Testis (tissue), 3 donors: Measurements from ENCODE around the gene TMEM219. TPM values are rescaled to one million over a fixed set of nuclear protein-coding genes. Genes with fewer than 3 reads are reported as not detected.

Experiments used
- DNase-seq: peaks from one replicate; pipeline ENCODE4 v3.0.0-alpha.2; 2019
- H3K27ac ChIP-seq, 2 donors: fragments of 200-600 bp; sonication (generic); one replicate each; pipeline ENCODE4 v1.5.1; 2019
- H3K27me3 ChIP-seq: fragments of 200-600 bp; sonication (generic); one replicate; pipeline ENCODE4 v1.5.1; 2019
- H3K36me3 ChIP-seq: fragments of 200-600 bp; sonication (generic); one replicate; pipeline ENCODE4 v1.5.1; 2017; ENCODE audit warnings: low read depth; ENCODE audit errors: missing control alignments
- H3K4me1 ChIP-seq: fragments of 200-600 bp; sonication (generic); one replicate; pipeline ENCODE4 v1.5.1; 2019
- H3K4me3 ChIP-seq, 2 donors: fragments of 200-600 bp; sonication (generic); one replicate each; pipeline ENCODE4 v1.5.1; 2017 to 2019
- H3K9me3 ChIP-seq: fragments of 200-600 bp; sonication (generic); one replicate; pipeline ENCODE4 v1.5.1; 2017
- CTCF ChIP-seq, 3 experiments: fragments of 450-650 bp in 2 of 3; fragments of 200-600 bp in 1 of 3; sonication (generic) in 1 of 3; IDR thresholded peaks; one replicate each; pipeline ENCODE4 v1.5.1; 2016 to 2019; ENCODE audit warnings: antibody characterized with exemption in 3 of 3, mild to moderate bottlenecking in 2 of 3, moderate library complexity in 1 of 3
- POLR2A ChIP-seq: fragments of 450-650 bp; IDR thresholded peaks from one replicate; pipeline ENCODE4 v1.6.1; 2017; ENCODE audit warnings: antibody characterized with exemption, mild to moderate bottlenecking, moderate library complexity
- WGBS, 2 donors: methylation state at CpG; one replicate each; pipeline ENCODE4 v1.1.5; 2018; 5-methylcytosine and 5-hydroxymethylcytosine counted together
- intact Hi-C: fragments of 100-400 bp; cut with DNase I; formaldehyde crosslinking; loops from one replicate; pipeline ENCODE4 v1.15.1; 2023; ENCODE audit warnings: low total_unique reads
- polyA plus RNA-seq: library from polyadenylated mRNA; stranded (reverse); fragments of 350-450 nt; fragmentation: Illumina TruSeq; extraction: RNeasy Lipid Tissue Mini Kit (QIAGEN cat#74804); gene quantifications from one replicate; pipeline ENCODE4 v1.2.3, GENCODE V29; 2014; ENCODE audit warnings: low read depth, low replicate concordance; ENCODE audit not compliant: insufficient read depth
- total RNA-seq, 2 donors: library from RNA; depleted of rRNA; stranded (reverse); fragments of >200 nt; gene quantifications; one replicate each; pipeline ENCODE4 v1.2.3, GENCODE V29; 2016

TMEM219 gene
- total and polyA plus RNA-seq, 3 donors from 2014 or later = 160 to 280 (median 203) TPM

GRCh38 chr16:29972500-29972899, 10.6 kb downstream of the TMEM219 start:
- intact Hi-C loops = no loop called here
- H3K36me3 ChIP-seq = no peaks in the 10 kb centered on the region
- H3K9me3 ChIP-seq = no peaks in the 10 kb centered on the region
- no peak overlapping the region for H3K27ac ChIP-seq
- no peaks in the 10 kb centered on the region for H3K27me3 ChIP-seq
- peaks cover 24% of the 10 kb centered on the region for H3K4me1 ChIP-seq
- H3K4me3 ChIP-seq = no peak overlapping the region
- no peak for TF ChIP-seq POLR2A
- TF ChIP-seq CTCF (IDR thresholded peaks at IDR 0.05) = no peak
- 83 to 100% methylated on average over 1 of the region's 1 CpG for WGBS, 2 donors
- DNase-seq = no peak

- H3K27ac ChIP-seq = peak overlapping the region in 1 of 2 donors; percentile 95
- no peak for TF ChIP-seq CTCF (IDR thresholded peaks at IDR 0.05)
- TF ChIP-seq POLR2A = no peak
- H3K9me3 ChIP-seq = no peaks in the 10 kb centered on the region
- DNase-seq = no peak
- H3K27me3 ChIP-seq = no peaks in the 10 kb centered on the region
- intact Hi-C loops = no loop called here
- no peaks in the 10 kb centered on the region for H3K36me3 ChIP-seq
- H3K4me1 ChIP-seq = peaks cover 24% of the 10 kb centered on the region
- WGBS, 2 donors = 35 to 57% methylated on average over 6 of the region's 6 CpGs
- peak overlapping the region; percentile 90 to 96 for H3K4me3 ChIP-seq
These were observed 11.1 kb downstream of the TMEM219 start for GRCh38 chr16:29972992-29973383.

GRCh38 chr16:29973384-29974246, 11.7 kb downstream of the TMEM219 start, which contains the start of gene TAOK2:
Gene TAOK2 (plus strand): TSS chr16:29973868. CDS start chr16:29977773, 3,905 bp downstream.
- Histone ChIP-seq H3K4me1 (peaks cover 24% of the 10 kb centered on the region), H3K27ac (peak within 1 kb of the TSS; percentile 69 to 95), H3K4me3 (peak within 1 kb of the TSS; percentile 90 to 96), H3K9me3 (no peaks in the 10 kb centered on the region), H3K36me3 (no peaks in the 10 kb centered on the region), H3K27me3 (no peaks in the 10 kb centered on the region)
- DNase-seq = peak; percentile 98
- TF ChIP-seq POLR2A (peak; percentile 84), CTCF (IDR thresholded peaks at IDR 0.05) (no peak)
- intact Hi-C loops = no loop called here
- 1 to 4% methylated on average over 26 to 75 of the region's 75 CpGs for WGBS, 2 donors

- no peaks in the 10 kb centered on the region for H3K36me3 ChIP-seq
- no peaks in the 10 kb centered on the region for H3K27me3 ChIP-seq
- DNase-seq = peak; percentile 26
- peaks cover 24% of the 10 kb centered on the region for H3K4me1 ChIP-seq
- H3K4me3 ChIP-seq = peak overlapping the region; percentile 90 to 96
- TF ChIP-seq POLR2A (no peak), CTCF (IDR thresholded peaks at IDR 0.05) (no peak)
- intact Hi-C loops = no loop called here
- H3K27ac ChIP-seq = peak overlapping the region; percentile 69 to 95
- WGBS, 2 donors = 1 to 2% methylated on average over 23 to 31 of the region's 31 CpGs
- no peaks in the 10 kb centered on the region for H3K9me3 ChIP-seq
These were observed 12.6 kb downstream of the TMEM219 start for GRCh38 chr16:29974291-29975133.
